HUES64 (cell line): ENCODE measurements around the gene TJP1. TPM values are rescaled to one million over a fixed set of nuclear protein-coding genes. Genes with fewer than 3 reads are reported as not detected.

Experiments
- H3K27ac ChIP-seq: 2 replicates; pipeline ENCODE4 v1.7.0; 2013; ENCODE audit warnings: low read depth, low read length, inconsistent platforms
- H3K27me3 ChIP-seq: 2 replicates; pipeline ENCODE4 v1.6.1; 2013; ENCODE audit warnings: mild to moderate bottlenecking, low read length; ENCODE audit not compliant: insufficient read depth
- H3K36me3 ChIP-seq: 2 replicates; pipeline ENCODE4 v1.6.1; 2013; ENCODE audit warnings: mild to moderate bottlenecking, low read length; ENCODE audit not compliant: insufficient read depth
- H3K4me1 ChIP-seq: 2 replicates; pipeline ENCODE4 v1.6.1; 2013; ENCODE audit warnings: mild to moderate bottlenecking, low read length, moderate library complexity; ENCODE audit not compliant: insufficient read depth
- H3K4me3 ChIP-seq: 2 replicates; pipeline ENCODE4 v1.5.1; 2013; ENCODE audit warnings: mild to moderate bottlenecking, low read length, moderate library complexity
- H3K9ac ChIP-seq: 2 replicates; pipeline ENCODE4 v1.6.1; 2013; ENCODE audit warnings: mild to moderate bottlenecking, low read depth, low read length
- H3K9me3 ChIP-seq: 2 replicates; pipeline ENCODE4 v1.6.1; 2013; ENCODE audit warnings: low read depth, low read length; ENCODE audit not compliant: insufficient read depth
- WGBS: fragments of 150-250, 120-280 bp; methylation state at CpG from one replicate; pipeline ENCODE4 v1.1.7; 2013; ENCODE audit warnings: missing lambda C conversion rate; 5-methylcytosine and 5-hydroxymethylcytosine counted together
- polyA plus RNA-seq, 2 experiments: library from polyadenylated mRNA; stranded (reverse); fragments of 50-300 nt; gene quantifications; one replicate each; pipeline ENCODE4 v1.2.3, GENCODE V29; 2013

Gene TJP1
- 77.8 TPM for polyA plus RNA-seq (2013, experiment 1 of 2)
- 71.4 TPM for polyA plus RNA-seq (2013, experiment 2 of 2)

GRCh38 chr15:29822100-29822683, at the start of gene TJP1:
TSS of gene TJP1 (minus strand) at chr15:29822468. CDS start at chr15:29822028, 440 bp downstream.
- Histone ChIP-seq H3K27me3 (peaks cover 10% of the 10 kb centered on the region), H3K36me3 (no peaks in the 10 kb centered on the region), H3K4me1 (peaks cover 22% of the 10 kb centered on the region), H3K27ac (peak within 1 kb of the TSS; percentile 98), H3K4me3 (peak within 1 kb of the TSS; percentile 95), H3K9ac (peak within 1 kb of the TSS; percentile 97), H3K9me3 (no peaks in the 10 kb centered on the region)
- WGBS = under 1% methylated on average over 80 of the region's 80 CpGs

- Histone ChIP-seq H3K4me3 (no peak overlapping the region), H3K9ac (no peak overlapping the region), H3K36me3 (no peaks in the 10 kb centered on the region), H3K27me3 (no peaks in the 10 kb centered on the region), H3K27ac (no peak overlapping the region), H3K4me1 (peaks cover 10% of the 10 kb centered on the region; the same call in 1 of the 2 replicates), H3K9me3 (no peaks in the 10 kb centered on the region)
- 92% methylated on average over 19 of the region's 19 CpGs for WGBS
Observed at GRCh38 chr15:29871401-29871800, 49.1 kb upstream of the TJP1 start.

- Histone ChIP-seq H3K36me3 (no peaks in the 10 kb centered on the region), H3K27me3 (no peaks in the 10 kb centered on the region), H3K9ac (no peak overlapping the region), H3K4me1 (peaks cover 10% of the 10 kb centered on the region; the same call in 1 of the 2 replicates), H3K4me3 (no peak overlapping the region), H3K9me3 (no peaks in the 10 kb centered on the region), H3K27ac (no peak overlapping the region)
- WGBS = 74% methylated on average over 11 of the region's 11 CpGs
Observed at GRCh38 chr15:29870495-29871151, 48.4 kb upstream of the TJP1 start.

- WGBS = 89% methylated on average over 3 of the region's 3 CpGs
- no peaks in the 10 kb centered on the region for H3K9me3 ChIP-seq
- no peak overlapping the region for H3K9ac ChIP-seq
- H3K27ac ChIP-seq = no peak overlapping the region
- no peak overlapping the region for H3K4me3 ChIP-seq
- H3K27me3 ChIP-seq = no peaks in the 10 kb centered on the region
- H3K36me3 ChIP-seq = no peaks in the 10 kb centered on the region
- H3K4me1 ChIP-seq = peaks cover 15% of the 10 kb centered on the region
Observed at GRCh38 chr15:29867241-29868000, 45.2 kb upstream of the TJP1 start.

GRCh38 chr15:29866337-29866736, 44.1 kb upstream of the TJP1 start:
- Histone ChIP-seq H3K9me3 (no peaks in the 10 kb centered on the region), H3K27ac (no peak overlapping the region), H3K36me3 (no peaks in the 10 kb centered on the region), H3K27me3 (no peaks in the 10 kb centered on the region), H3K9ac (no peak overlapping the region), H3K4me1 (peaks cover 15% of the 10 kb centered on the region), H3K4me3 (no peak overlapping the region)
- WGBS = no CpG with 5 or more reads among the region's 1 CpG

- no peak overlapping the region for H3K27ac ChIP-seq
- H3K36me3 ChIP-seq = no peaks in the 10 kb centered on the region
- H3K4me1 ChIP-seq = peaks cover 5% of the 10 kb centered on the region; the same call in 1 of the 2 replicates
- no peaks in the 10 kb centered on the region for H3K9me3 ChIP-seq
- WGBS = 91% methylated on average over 3 of the region's 4 CpGs
- no peak overlapping the region for H3K4me3 ChIP-seq
- no peaks in the 10 kb centered on the region for H3K27me3 ChIP-seq
- no peak overlapping the region for H3K9ac ChIP-seq
Observed at GRCh38 chr15:29864501-29864900, 42.2 kb upstream of the TJP1 start.

- Histone ChIP-seq H3K27me3 (no peaks in the 10 kb centered on the region), H3K9me3 (no peaks in the 10 kb centered on the region), H3K4me1 (peaks cover 5% of the 10 kb centered on the region; the same call in 1 of the 2 replicates), H3K4me3 (no peak overlapping the region), H3K9ac (no peak overlapping the region), H3K27ac (no peak overlapping the region), H3K36me3 (no peaks in the 10 kb centered on the region)
- WGBS = 91% methylated on average over 4 of the region's 4 CpGs
Observed at GRCh38 chr15:29863438-29863837, 41.2 kb upstream of the TJP1 start.

GRCh38 chr15:29862271-29862670, 40.0 kb upstream of the TJP1 start:
- H3K4me3 ChIP-seq = no peak overlapping the region
- no peak overlapping the region for H3K9ac ChIP-seq
- WGBS = 93% methylated on average over 2 of the region's 2 CpGs
- H3K27me3 ChIP-seq = no peaks in the 10 kb centered on the region
- H3K9me3 ChIP-seq = no peaks in the 10 kb centered on the region
- no peaks in the 10 kb centered on the region for H3K36me3 ChIP-seq
- peaks cover 5% of the 10 kb centered on the region; the same call in 1 of the 2 replicates for H3K4me1 ChIP-seq
- no peak overlapping the region for H3K27ac ChIP-seq

GRCh38 chr15:29860872-29861271, 38.6 kb upstream of the TJP1 start:
- Histone ChIP-seq H3K27ac (no peak overlapping the region), H3K36me3 (no peaks in the 10 kb centered on the region), H3K4me1 (peaks cover 5% of the 10 kb centered on the region; the same call in 1 of the 2 replicates), H3K27me3 (no peaks in the 10 kb centered on the region), H3K4me3 (no peak overlapping the region), H3K9ac (no peak overlapping the region), H3K9me3 (no peaks in the 10 kb centered on the region)
- WGBS = 85% methylated on average over 2 of the region's 2 CpGs

- no peak overlapping the region for H3K27ac ChIP-seq
Observed at GRCh38 chr15:29859973-29860715, 37.9 kb upstream of the TJP1 start.

More at GRCh38 chr15:29859973-29860715, 37.9 kb upstream of the TJP1 start:
- H3K4me1 ChIP-seq = peaks cover 3% of the 10 kb centered on the region; the same call in 1 of the 2 replicates
- no peaks in the 10 kb centered on the region for H3K36me3 ChIP-seq
- H3K9me3 ChIP-seq = no peaks in the 10 kb centered on the region
- H3K27me3 ChIP-seq = no peaks in the 10 kb centered on the region
- H3K4me3 ChIP-seq = no peak overlapping the region
- 85% methylated on average over 4 of the region's 4 CpGs for WGBS
- H3K9ac ChIP-seq = no peak overlapping the region
